Measurements from ENCODE around the gene PCF11. TPM values are rescaled to one million over a fixed set of nuclear protein-coding genes. Genes with fewer than 3 reads are reported as not detected.

The PCF11 gene
- total RNA-seq, 2 experiments from 2014 or later: 80.1 to 98.8 TPM

GRCh38 chr11:83191986-83192385 is 35.1 kb downstream of the PCF11 start:
- intact Hi-C loops (cut with micrococcal nuclease; ENCODE audit: unreplicated experiment): loop anchor here (5.0 to 10.0 kb wide), 2 partner anchors 105 to 287 kb away; partner anchors contain the start of genes DDIAS and PRCP
- Histone ChIP-seq H2AFZ (ENCODE audit: low read length) (no peak overlapping the region), H3K9me2 (ENCODE audit: insufficient read depth, low read length) (no peaks in the 10 kb centered on the region), H4K20me1 (ENCODE audit: insufficient read depth, low read length) (no peaks in the 10 kb centered on the region), H3K4me2 (ENCODE audit: low read length) (peak overlapping the region; percentile 92), H3K27ac (ENCODE audit: low read depth, low read length, poor library complexity, severe bottlenecking) (no peak overlapping the region), H3K4me1 (ENCODE audit: insufficient read depth, low read length, poor library complexity, severe bottlenecking) (peaks cover 18% of the 10 kb centered on the region), H3K36me3 (ENCODE audit: insufficient read depth, low read length) (peaks cover 41% of the 10 kb centered on the region), H3K9me3 (ENCODE audit: low read length) (no peaks in the 10 kb centered on the region), H3K79me2 (ENCODE audit: insufficient read depth, low read depth, low read length) (peaks cover 15% of the 10 kb centered on the region; the same call in 1 of the 2 replicates), H3K4me3 (ENCODE audit: low read depth, low read length, poor library complexity, severe bottlenecking) (peak overlapping the region; percentile 80)
- no peak for DNase-seq (ENCODE audit: low spot score)
- ChIA-PET POLR2A (interaction anchor here (1.3 kb wide), 1 partner anchor 11 kb away, joined by 3 read pairs; no protein-coding TSS in a partner anchor), CTCF (ENCODE audit: unreplicated experiment) (no interaction called here)
- no TSS peak for BruUV-seq (replicated peaks)
- TF ChIP-seq CTCF (conservative IDR thresholded peaks at IDR 0.05; ENCODE audit: low read length) (no peak), EZH2phosphoT487 (IDR thresholded peaks at IDR 0.05; ENCODE audit: borderline replicate concordance, low read depth, low read length) (no peak)

DNA sequence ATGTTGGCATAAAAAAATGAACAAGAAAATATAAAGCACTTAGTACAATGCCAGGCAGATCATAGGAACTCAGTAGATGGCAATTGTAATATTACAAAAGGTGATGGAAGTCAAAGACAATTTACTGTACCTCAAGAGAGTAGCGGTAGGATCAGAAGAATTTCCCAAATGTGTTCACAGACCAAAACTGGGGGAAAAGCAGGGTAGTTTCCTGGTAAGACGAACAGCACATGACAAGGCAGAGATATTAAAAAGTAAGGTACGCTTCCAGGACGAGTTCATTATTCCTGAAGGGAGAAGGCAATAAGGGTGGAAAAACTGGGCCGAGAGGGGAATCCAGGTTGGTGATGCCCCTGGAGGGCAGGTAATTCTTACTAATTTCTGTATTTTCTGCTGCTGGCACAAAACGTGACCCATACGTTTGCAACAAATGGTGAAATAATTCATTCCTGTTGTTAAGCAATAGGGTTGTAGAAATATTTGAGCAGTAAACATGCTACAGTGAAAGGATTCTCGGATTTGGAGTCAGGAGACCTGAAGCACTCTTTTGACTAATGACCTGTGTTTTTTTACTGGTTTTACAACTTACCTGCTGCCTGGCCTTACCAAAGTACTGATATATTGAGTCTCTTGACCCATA is 35.8 kb downstream of the PCF11 start:
- Histone ChIP-seq H2AFZ (ENCODE audit: low read length) (peak overlapping the region; percentile 83), H3K4me2 (ENCODE audit: low read length) (peak overlapping the region; percentile 92), H3K9me2 (ENCODE audit: insufficient read depth, low read length) (no peaks in the 10 kb centered on the region), H3K4me1 (ENCODE audit: insufficient read depth, low read length, poor library complexity, severe bottlenecking) (peaks cover 18% of the 10 kb centered on the region), H3K9me3 (ENCODE audit: low read length) (no peaks in the 10 kb centered on the region), H3K27ac (ENCODE audit: low read depth, low read length, poor library complexity, severe bottlenecking) (peak overlapping the region; percentile 34), H4K20me1 (ENCODE audit: insufficient read depth, low read length) (no peaks in the 10 kb centered on the region), H3K4me3 (ENCODE audit: low read depth, low read length, poor library complexity, severe bottlenecking) (peak overlapping the region; percentile 80), H3K79me2 (ENCODE audit: insufficient read depth, low read depth, low read length) (peaks cover 15% of the 10 kb centered on the region; the same call in 1 of the 2 replicates), H3K36me3 (ENCODE audit: insufficient read depth, low read length) (peaks cover 33% of the 10 kb centered on the region)
- DNase-seq (ENCODE audit: low spot score): no peak
- ChIA-PET POLR2A (interaction anchor here (1.0 kb wide), 1 partner anchor 9 kb away, joined by 3 read pairs; no protein-coding TSS in a partner anchor), CTCF (ENCODE audit: unreplicated experiment) (no interaction called here)
- TF ChIP-seq CTCF (conservative IDR thresholded peaks at IDR 0.05; ENCODE audit: low read length) (no peak), EZH2phosphoT487 (IDR thresholded peaks at IDR 0.05; ENCODE audit: borderline replicate concordance, low read depth, low read length) (no peak)
- intact Hi-C loops (cut with micrococcal nuclease; ENCODE audit: unreplicated experiment): loop anchor here (1.0 to 10.0 kb wide), 3 partner anchors 32 to 288 kb away; partner anchors contain the start of genes DDIAS and PRCP
- no TSS peak for BruUV-seq (replicated peaks)
